Measurements from ENCODE around the gene SAMD4A.

DNA sequence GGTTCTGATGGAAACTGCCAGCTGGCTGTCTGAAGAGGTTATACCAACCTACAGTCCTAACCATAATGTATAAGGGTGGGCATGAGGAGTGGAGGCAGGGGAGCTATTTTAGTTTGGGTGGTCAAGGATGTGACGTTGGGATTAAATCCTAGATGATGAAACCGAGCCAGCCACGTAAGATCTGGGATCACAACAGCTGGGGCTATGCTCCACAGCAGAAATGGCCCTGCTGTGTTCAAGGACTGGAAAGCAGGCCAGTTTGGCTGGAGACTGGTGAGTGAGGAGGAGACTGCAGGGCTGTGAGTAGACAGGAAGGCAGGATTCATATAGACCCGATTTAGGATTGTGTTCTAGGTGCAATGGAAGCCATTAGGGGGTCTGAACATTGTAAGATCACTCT lies 66.1 kb downstream of the SAMD4A start:
- TF ChIP-seq POLR2AphosphoS5 (IDR thresholded peaks at IDR 0.05; ENCODE audit: low read depth, low read length) (no peak), POU2F2 (IDR thresholded peaks at IDR 0.05; ENCODE audit: low read depth, low read length) (no peak), POLR2A (IDR thresholded peaks at IDR 0.05; ENCODE audit: low read depth, low read length) (no peak)

Data from GM12891 (cell line).